PC-9 (cell line): ENCODE results near the gene ANKLE2. TPM values are rescaled to one million over a fixed set of nuclear protein-coding genes. Genes with fewer than 3 reads are reported as not detected.

Experiments used
- BruUV-seq: library from RNA; stranded (reverse); fragments of 400-500 nt; replicated peaks from 2 replicates; lab custom pipeline; 2021; lab: Mats Ljungman, UMichigan
- CTCF ChIA-PET: fragments of 300-600 bp; sonication (Branson Sonifier 250); formaldehyde crosslinking; loops from one replicate; lab custom pipeline; 2022; ENCODE audit warnings: antibody characterized with exemption; lab: Charles Lee
- POLR2A ChIA-PET: fragments of 300-600 bp; sonication (Branson Sonifier 250); formaldehyde crosslinking; loops from one replicate; lab custom pipeline; 2022; ENCODE audit warnings: antibody characterized with exemption; ENCODE audit not compliant: unreplicated experiment; lab: Charles Lee
- DNase-seq, 2 experiments: peaks; one replicate each; pipeline versions ENCODE4 v3.0.0 to v3.0.0-alpha.2; 2015 to 2022; ENCODE audit warnings: mixed read lengths in 1 of 2
- H2AFZ ChIP-seq: fragments of 200-600 bp; sonication (generic); 2 replicates; pipeline ENCODE4 v1.8.1; 2017; ENCODE audit warnings: antibody characterized with exemption
- H3F3A ChIP-seq: fragments of 200-600 bp; sonication (generic); 2 replicates; pipeline ENCODE4 v1.8.1; 2017; ENCODE audit warnings: antibody characterized with exemption, mild to moderate bottlenecking, low read depth; ENCODE audit not compliant: insufficient read depth
- H3K27ac ChIP-seq: fragments of 200-600 bp; sonication (generic); 2 replicates; pipeline ENCODE4 v1.6.1; 2016; ENCODE audit warnings: mixed run types
- H3K27me3 ChIP-seq: fragments of 200-600 bp; sonication (generic); 2 replicates; pipeline ENCODE4 v1.6.1; 2016; ENCODE audit warnings: low read depth, mixed run types; ENCODE audit not compliant: insufficient read depth
- H3K36me3 ChIP-seq: fragments of 200-600 bp; sonication (generic); 2 replicates; pipeline ENCODE4 v1.6.1; 2016; ENCODE audit warnings: low read depth, mixed run types
- H3K4me1 ChIP-seq: fragments of 200-600 bp; sonication (generic); replicated peaks from 2 replicates; pipeline ENCODE4 v1.6.1; 2016; ENCODE audit warnings: mixed run types; ENCODE audit not compliant: insufficient read depth
- H3K4me2 ChIP-seq: fragments of 200-600 bp; sonication (generic); 2 replicates; pipeline ENCODE4 v1.6.1; 2017; ENCODE audit warnings: mixed run types
- H3K4me3 ChIP-seq: fragments of 200-600 bp; sonication (generic); 2 replicates; pipeline ENCODE4 v1.6.1; 2016; ENCODE audit warnings: mixed run types
- H3K79me2 ChIP-seq: fragments of 200-600 bp; sonication (generic); 2 replicates; pipeline ENCODE4 v1.6.1; 2017; ENCODE audit warnings: low read depth, mixed run types
- H3K9me2 ChIP-seq: fragments of 200-600 bp; sonication (generic); 2 replicates; pipeline ENCODE4 v1.8.1; 2017; ENCODE audit warnings: mild to moderate bottlenecking; ENCODE audit not compliant: insufficient read depth
- H3K9me3 ChIP-seq: fragments of 200-600 bp; sonication (generic); 2 replicates; pipeline ENCODE4 v1.8.1; 2016; ENCODE audit warnings: low read depth; ENCODE audit not compliant: insufficient read depth
- H4K20me1 ChIP-seq: fragments of 200-600 bp; sonication (generic); 2 replicates; pipeline ENCODE4 v1.8.1; 2017; ENCODE audit not compliant: insufficient read depth
- EZH2 ChIP-seq: fragments of 200-600 bp; sonication (generic); IDR thresholded peaks from 2 replicates; pipeline ENCODE4 v1.8.0; 2017; ENCODE audit warnings: antibody characterized with exemption, low read depth
- intact Hi-C: fragments of 100-400 bp; cut with micrococcal nuclease; formaldehyde crosslinking; loops from one replicate; pipeline ENCODE4 v1.10.0; 2022; ENCODE audit not compliant: unreplicated experiment
- total RNA-seq: library from RNA; stranded (reverse); gene quantifications from 2 replicates; pipeline ENCODE4 v1.2.3, GENCODE V29; 2021
- TF ChIP-seq, protein P1 (sequence below): fragments of 200-600 bp; sonication (generic); conservative IDR thresholded peaks from 2 replicates; pipeline ENCODE4 v1.6.1; 2017; ENCODE audit warnings: mixed run types, antibody characterized with exemption, mild to moderate bottlenecking, moderate library complexity

Gene ANKLE2
- total RNA-seq, 1 experiment from 2014 or later = 102 TPM

DNA sequence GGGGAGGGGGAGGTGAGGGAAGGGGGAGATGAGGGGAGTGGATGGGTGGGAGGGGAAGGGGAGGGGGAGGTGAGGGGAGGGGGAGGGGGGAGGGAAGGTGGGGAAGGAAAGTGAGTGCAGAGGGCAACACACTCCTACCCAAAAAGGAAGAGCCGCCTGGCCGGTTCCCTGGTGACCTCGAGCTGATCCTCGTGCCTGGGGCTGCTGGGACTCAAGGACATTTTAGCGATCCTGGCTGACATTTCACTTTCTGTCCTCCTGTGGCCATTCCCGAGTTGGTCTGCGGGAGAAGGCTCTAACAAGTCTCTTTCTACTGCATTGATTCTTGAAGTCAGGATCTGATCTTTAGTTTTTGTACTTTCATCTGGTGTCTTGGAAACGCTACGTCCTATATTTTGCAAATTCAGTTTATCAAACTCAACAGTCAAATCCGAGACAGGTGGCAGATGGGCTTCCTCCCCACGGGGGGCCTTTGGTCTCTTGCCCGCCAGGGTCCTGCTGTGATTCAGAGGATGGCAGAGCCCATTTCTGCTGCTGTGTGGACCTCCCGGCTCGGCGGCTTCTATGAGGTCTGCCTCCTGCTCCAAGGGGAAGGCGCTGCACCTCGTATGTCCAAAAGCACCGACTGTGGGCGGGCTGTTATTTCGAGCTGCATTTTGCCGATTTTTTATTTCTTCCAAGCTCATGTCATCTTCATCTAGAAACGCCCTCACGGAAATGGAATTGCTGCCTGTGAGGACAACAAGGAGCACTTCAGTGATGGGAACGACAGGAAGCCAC lies 31.9 kb downstream of the ANKLE2 start:
- Histone ChIP-seq H3K4me1 (no peaks in the 10 kb centered on the region), H3K27me3 (no peaks in the 10 kb centered on the region), H3K9me2 (no peaks in the 10 kb centered on the region), H3F3A (peaks cover 59% of the 10 kb centered on the region), H3K27ac (no peak overlapping the region), H3K4me2 (no peak overlapping the region), H4K20me1 (peaks cover 31% of the 10 kb centered on the region; the same call in 1 of the 2 replicates), H2AFZ (no peak overlapping the region), H3K9me3 (no peaks in the 10 kb centered on the region), H3K4me3 (no peak overlapping the region), H3K36me3 (peaks cover 30% of the 10 kb centered on the region), H3K79me2 (no peaks in the 10 kb centered on the region; the same call in 1 of the 2 replicates)
- TF ChIP-seq EZH2 = no peak
- TF ChIP-seq, protein P1, sequence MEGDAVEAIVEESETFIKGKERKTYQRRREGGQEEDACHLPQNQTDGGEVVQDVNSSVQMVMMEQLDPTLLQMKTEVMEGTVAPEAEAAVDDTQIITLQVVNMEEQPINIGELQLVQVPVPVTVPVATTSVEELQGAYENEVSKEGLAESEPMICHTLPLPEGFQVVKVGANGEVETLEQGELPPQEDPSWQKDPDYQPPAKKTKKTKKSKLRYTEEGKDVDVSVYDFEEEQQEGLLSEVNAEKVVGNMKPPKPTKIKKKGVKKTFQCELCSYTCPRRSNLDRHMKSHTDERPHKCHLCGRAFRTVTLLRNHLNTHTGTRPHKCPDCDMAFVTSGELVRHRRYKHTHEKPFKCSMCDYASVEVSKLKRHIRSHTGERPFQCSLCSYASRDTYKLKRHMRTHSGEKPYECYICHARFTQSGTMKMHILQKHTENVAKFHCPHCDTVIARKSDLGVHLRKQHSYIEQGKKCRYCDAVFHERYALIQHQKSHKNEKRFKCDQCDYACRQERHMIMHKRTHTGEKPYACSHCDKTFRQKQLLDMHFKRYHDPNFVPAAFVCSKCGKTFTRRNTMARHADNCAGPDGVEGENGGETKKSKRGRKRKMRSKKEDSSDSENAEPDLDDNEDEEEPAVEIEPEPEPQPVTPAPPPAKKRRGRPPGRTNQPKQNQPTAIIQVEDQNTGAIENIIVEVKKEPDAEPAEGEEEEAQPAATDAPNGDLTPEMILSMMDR = no peak
- ChIA-PET POLR2A (no interaction called here), CTCF (no interaction called here)
- BruUV-seq = no TSS peak
- intact Hi-C loops = no loop called here
- peak in 1 of 2 experiments; percentile 43 for DNase-seq

DNA sequence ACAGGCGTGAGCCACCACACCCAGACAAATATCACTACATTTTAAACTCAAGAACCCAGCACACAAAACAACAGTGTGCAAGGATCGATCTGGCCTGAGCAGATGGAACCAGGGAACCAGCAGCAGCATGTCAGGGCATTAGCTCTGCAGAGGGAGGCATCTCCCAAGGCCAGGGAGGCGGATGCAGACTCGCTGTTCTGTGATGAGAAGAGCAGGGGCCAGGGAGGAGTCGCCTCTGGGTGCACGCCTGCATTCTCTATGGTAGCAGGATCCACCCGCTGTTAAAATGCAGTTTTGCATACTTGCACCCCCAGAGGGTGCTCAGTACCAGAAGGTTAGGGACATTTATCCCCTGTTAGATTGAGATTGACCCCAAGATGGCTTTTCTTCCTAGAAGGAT lies 33.1 kb downstream of the ANKLE2 start:
- Histone ChIP-seq H3K27ac (no peak overlapping the region), H3K9me3 (no peaks in the 10 kb centered on the region), H3K4me3 (no peak overlapping the region), H4K20me1 (peaks cover 37% of the 10 kb centered on the region), H2AFZ (no peak overlapping the region), H3K9me2 (no peaks in the 10 kb centered on the region), H3F3A (peaks cover 59% of the 10 kb centered on the region), H3K4me2 (no peak overlapping the region), H3K36me3 (peaks cover 24% of the 10 kb centered on the region), H3K27me3 (no peaks in the 10 kb centered on the region), H3K79me2 (no peaks in the 10 kb centered on the region; the same call in 1 of the 2 replicates), H3K4me1 (no peaks in the 10 kb centered on the region)
- TF ChIP-seq, protein P1 = no peak
- TF ChIP-seq EZH2 = no peak
- intact Hi-C loops = no loop called here
- ChIA-PET CTCF (no interaction called here), POLR2A (no interaction called here)
- no peak for DNase-seq
- BruUV-seq = no TSS peak

DNA sequence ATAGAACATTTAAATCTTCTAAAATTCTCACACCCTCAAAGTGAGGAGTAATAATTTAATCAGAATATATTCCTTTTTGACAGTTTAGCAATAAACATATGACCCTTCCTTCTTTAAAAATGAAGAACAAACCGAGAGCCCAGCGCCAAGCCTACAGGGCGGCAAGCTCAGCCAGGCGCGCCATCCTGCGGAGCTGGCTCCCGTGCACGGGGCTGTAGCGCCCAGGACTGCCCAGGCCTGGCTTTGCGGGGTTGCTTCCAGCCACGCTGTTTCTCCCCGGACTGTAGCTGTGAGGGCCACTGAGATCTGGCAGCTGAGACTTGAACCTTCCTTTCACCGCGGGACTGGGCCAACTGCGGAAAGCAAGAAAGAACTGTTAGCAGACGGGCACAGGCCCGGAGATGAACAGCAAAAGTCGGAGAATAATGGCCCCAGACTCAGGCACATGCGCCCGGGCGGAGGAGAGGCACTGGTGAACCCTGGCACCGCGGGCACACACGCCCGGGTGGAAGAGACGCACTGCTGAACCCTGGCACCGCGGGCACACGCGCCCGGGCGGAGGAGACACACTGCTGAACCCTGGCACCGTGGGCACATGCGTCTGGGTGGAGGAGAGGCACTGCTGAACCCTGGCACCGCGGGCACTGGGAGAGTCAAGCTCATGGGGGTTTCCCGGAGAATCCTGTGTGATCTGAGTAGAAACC lies 34.4 kb downstream of the ANKLE2 start:
- DNase-seq = no peak
- no peaks in the 10 kb centered on the region for H3K9me3 ChIP-seq
- ChIA-PET POLR2A (no interaction called here), CTCF (no interaction called here)
- H3K4me1 ChIP-seq = no peaks in the 10 kb centered on the region
- H3K9me2 ChIP-seq = no peaks in the 10 kb centered on the region
- intact Hi-C loops = no loop called here
- H3K27ac ChIP-seq = no peak overlapping the region
- H4K20me1 ChIP-seq = peaks cover 42% of the 10 kb centered on the region
- TF ChIP-seq, protein P1 = no peak
- TF ChIP-seq EZH2 = no peak
- H3F3A ChIP-seq = peaks cover 67% of the 10 kb centered on the region
- H3K79me2 ChIP-seq = no peaks in the 10 kb centered on the region; the same call in 1 of the 2 replicates
- no peak overlapping the region for H2AFZ ChIP-seq
- no TSS peak for BruUV-seq
- H3K4me3 ChIP-seq = no peak overlapping the region
- H3K27me3 ChIP-seq = no peaks in the 10 kb centered on the region
- no peak overlapping the region for H3K4me2 ChIP-seq
- peaks cover 24% of the 10 kb centered on the region for H3K36me3 ChIP-seq
